ENCODE results near the gene TMEM81. TPM values are rescaled to one million over a fixed set of nuclear protein-coding genes. Genes with fewer than 3 reads are reported as not detected.

The TMEM81 gene
- total and polyA plus RNA-seq, 2 of the 8 experiments (the other 6 are each of a cell fraction or from before 2014, with no cell fraction given): 2.1 to 5.9 TPM

GRCh38 chr1:205068457-205069040 lies 15.7 kb downstream of the TMEM81 start (continued):
- TF ChIP-seq CHD7 (IDR thresholded peaks at IDR 0.05; ENCODE audit: insufficient replicate concordance, low read length) (no peak), POLR2AphosphoS5 (IDR thresholded peaks at IDR 0.05; ENCODE audit: low read depth, low read length) (no peak), KDM1A (IDR thresholded peaks at IDR 0.05; ENCODE audit: borderline replicate concordance, low read length) (no peak), ATF3 (IDR thresholded peaks at IDR 0.05; ENCODE audit: insufficient read depth, low read depth, low read length) (no peak), EZH2 (IDR thresholded peaks at IDR 0.05; ENCODE audit: low read depth, low read length, severe bottlenecking) (no peak), BCL11A (IDR thresholded peaks at IDR 0.05; ENCODE audit: low read depth in 2 of 2, low read length in 2 of 2) (no peak)
